Fibroblast of lung (primary cell): Measurements from ENCODE around the gene PACRG.

Experiments
- CTCF ChIP-seq, 2 donors: IDR thresholded peaks in 1 of 2; conservative IDR thresholded peaks in 1 of 2; 1 replicate in 1 of 2; 2 replicates in 1 of 2; pipeline ENCODE4 v1.5.1; 2011 to 2012; ENCODE audit warnings: low read length in 2 of 2, control low read depth in 1 of 2, inconsistent platforms in 1 of 2, low read depth in 1 of 2, mild to moderate bottlenecking in 1 of 2
- EZH2 ChIP-seq: IDR thresholded peaks from 2 replicates; pipeline ENCODE4 v1.5.1; 2012; ENCODE audit warnings: low read length, control low read depth, mild to moderate bottlenecking; ENCODE audit errors: missing control alignments

DNA sequence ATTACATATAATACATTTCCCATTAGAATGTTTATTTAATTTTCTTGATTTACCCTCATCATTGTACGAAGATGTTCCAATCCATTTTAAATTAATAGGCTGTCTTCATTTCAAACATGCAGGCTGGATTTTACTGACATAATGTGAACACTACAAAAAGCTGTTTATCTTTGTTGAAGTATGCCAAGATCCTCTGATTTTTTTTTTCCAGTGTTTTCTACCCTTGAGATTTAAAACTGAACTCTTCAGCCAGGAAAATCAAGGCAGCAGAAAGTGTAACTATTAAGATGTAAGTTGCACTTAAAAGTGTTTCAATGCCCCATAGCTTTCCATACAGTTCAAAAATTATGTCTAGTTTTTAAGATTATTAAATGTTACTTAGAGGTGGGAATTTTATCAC, 43.7 kb upstream of the PACRG start:
- TF ChIP-seq CTCF (conservative IDR thresholded peaks at IDR 0.05 in 1 of 2, IDR thresholded peaks at IDR 0.05 in 1 of 2; ENCODE audit: low read depth in 1 of 2, low read length in 2 of 2) (no peak), EZH2 (no peak)
